ENCODE measurements around the gene PSEN2. TPM values are rescaled to one million over a fixed set of nuclear protein-coding genes. Genes with fewer than 3 reads are reported as not detected.

The PSEN2 gene
- polyA plus RNA-seq, 4 donors, result 16.9 to 18.2 (median 17.6) TPM

GRCh38 chr1:226863446-226863845 is 7.0 kb upstream of the PSEN2 start:
- no peak for DNase-seq (ENCODE audit: low read depth in 4 of 4, low spot score in 3 of 4)

DNA sequence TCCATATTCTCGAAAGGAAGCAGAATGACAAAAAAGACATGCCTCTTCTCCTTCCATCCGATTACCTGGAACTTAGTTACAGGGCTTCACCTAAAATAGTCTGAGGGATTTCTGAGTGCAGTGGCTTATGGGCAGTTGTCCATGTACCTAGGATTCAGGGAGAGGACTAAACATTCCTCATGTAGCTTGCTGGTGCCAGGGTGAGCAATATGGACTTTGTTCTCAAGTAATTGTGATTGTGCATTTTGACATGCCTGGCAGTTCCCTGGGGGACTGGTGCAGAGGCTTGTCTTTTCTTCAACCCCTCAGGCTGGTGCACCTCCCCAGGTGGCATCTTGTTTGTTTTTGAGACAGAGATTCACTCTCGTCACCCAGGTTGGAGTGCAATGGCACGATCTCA is 6.1 kb upstream of the PSEN2 start:
- no peak for DNase-seq (ENCODE audit: low read depth in 4 of 4, low spot score in 3 of 4)

DNA sequence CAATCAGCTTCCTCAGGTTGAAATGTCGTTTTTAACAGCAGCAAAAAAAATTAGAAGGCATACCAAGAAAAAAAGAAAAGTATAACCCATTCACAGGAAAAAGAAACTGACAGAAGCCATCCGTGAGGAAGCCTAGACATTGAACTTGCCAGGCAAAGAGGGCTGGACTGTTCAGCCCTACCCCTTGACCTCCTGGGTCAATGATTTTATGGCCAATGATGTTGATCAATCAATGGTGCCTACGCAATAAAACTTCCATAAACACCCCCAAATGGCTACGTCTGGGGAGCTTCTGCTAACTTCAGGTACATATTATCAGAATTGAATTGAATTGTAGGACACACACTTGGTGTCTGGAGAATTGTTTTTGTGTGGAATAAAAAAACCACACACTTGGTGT is 4.8 kb upstream of the PSEN2 start:
- no peak for DNase-seq (ENCODE audit: low read depth in 4 of 4, low spot score in 3 of 4)

DNA sequence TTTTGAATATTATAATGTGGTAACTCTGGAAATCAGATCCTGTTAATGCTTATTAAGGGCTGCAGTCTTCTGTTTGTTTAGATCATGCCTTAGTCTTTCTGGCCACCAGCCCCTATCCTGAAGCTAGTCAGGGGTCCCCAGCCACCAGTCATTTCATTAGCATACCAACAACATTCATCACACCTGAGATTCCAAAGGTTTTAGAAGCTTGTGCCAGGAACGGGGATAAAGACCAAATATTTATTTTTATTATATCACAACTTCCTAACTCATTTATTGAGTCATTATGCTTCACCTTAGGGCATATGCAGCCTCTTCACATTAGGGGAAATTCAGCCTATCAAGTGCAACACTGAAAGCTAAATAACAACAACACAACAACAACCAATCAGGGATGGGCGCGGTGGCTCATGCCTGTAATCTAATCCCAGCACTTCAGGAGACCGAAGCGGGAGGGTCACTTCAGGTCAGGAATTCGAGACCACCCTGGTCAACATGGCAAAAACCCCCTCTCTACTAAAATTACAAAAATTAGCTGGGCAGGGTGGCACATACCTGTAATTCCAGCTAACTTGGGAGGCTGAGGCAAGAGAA is 2.9 kb upstream of the PSEN2 start:
- no peak for DNase-seq (ENCODE audit: low read depth in 4 of 4, low spot score in 3 of 4)

GRCh38 chr1:226868726-226869125 is 1.7 kb upstream of the PSEN2 start:
- no peak for DNase-seq (ENCODE audit: low read depth in 4 of 4, low spot score in 3 of 4)

- peak in 1 of 4 donors; percentile 26 for DNase-seq (ENCODE audit: low read depth in 4 of 4, low spot score in 3 of 4)
Measured at GRCh38 chr1:226870026-226870400, 403 bp upstream of the PSEN2 start.

GRCh38 chr1:226871636-226872327 is 1.4 kb downstream of the PSEN2 start:
- no peak for DNase-seq (ENCODE audit: low read depth in 4 of 4, low spot score in 3 of 4)

DNA sequence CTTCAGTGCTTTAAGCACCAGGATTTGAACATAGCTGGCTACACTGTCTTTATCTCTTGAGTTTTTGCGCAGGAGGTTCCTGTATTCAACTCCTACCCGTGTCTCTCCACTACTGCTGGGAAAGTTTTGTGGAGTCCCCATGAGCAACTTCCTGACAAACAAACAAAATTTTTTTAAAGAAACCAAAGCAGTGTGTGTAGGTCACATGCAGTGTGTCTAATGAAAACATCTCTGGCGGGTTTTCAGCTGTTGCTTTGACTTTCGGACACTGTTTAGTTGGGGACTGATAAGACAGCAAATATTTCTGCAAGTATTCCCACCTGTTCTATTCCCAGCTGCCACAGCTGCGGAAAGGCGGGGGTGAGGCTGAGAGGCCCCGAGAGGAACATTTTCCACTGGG is 2.0 kb downstream of the PSEN2 start:
- no peak for DNase-seq (ENCODE audit: low read depth in 4 of 4, low spot score in 3 of 4)

GRCh38 chr1:226873771-226874578 is 3.6 kb downstream of the PSEN2 start:
- DNase-seq (ENCODE audit: low read depth in 4 of 4, low spot score in 3 of 4), result no peak

- DNase-seq (ENCODE audit: low read depth in 4 of 4, low spot score in 3 of 4), result no peak
Measured at GRCh38 chr1:226874579-226875425, 4.4 kb downstream of the PSEN2 start.

DNA sequence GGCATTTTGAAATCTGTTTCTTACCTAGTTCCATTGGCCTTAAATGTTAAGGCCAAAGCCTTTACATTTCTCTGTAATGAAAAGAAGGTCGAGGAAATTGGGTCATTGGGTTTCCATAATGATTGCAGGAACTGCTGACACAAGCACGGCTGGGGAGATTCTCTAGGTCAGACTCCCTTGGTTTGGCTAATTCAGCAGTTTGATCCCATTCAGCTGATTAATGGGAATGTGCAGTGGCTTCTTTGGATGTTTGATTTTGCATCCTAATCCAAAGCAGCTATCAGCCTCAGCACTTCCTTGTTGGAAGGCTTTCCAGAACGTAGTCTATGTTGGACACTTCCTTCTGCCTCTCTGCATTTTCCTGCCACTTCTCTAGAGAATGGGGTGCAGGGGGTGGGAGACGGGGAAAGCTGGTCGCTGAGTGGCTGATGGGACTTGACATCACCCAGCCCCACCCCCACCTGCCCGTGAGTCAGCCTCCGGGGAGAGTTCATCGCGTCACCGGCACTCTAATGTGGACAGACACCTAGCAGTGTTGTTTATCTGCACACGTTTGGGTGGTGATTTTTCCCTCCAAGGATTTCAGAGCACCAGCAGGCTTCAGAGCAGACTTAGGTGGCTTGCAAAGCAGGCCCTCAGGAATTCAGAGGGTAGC is 5.4 kb downstream of the PSEN2 start:
- no peak for DNase-seq (ENCODE audit: low read depth in 4 of 4, low spot score in 3 of 4)

GRCh38 chr1:226877669-226878068 is 7.3 kb downstream of the PSEN2 start:
- no peak for DNase-seq (ENCODE audit: low read depth in 4 of 4, low spot score in 3 of 4)

- DNase-seq (ENCODE audit: low read depth in 4 of 4, low spot score in 3 of 4), result no peak
Measured at GRCh38 chr1:226880372-226881287, 10.2 kb downstream of the PSEN2 start.

- DNase-seq (ENCODE audit: low read depth in 4 of 4, low spot score in 3 of 4), result no peak
Measured at GRCh38 chr1:226881515-226882185, 11.2 kb downstream of the PSEN2 start.

GRCh38 chr1:226882187-226882586 is 11.8 kb downstream of the PSEN2 start:
- no peak for DNase-seq (ENCODE audit: low read depth in 4 of 4, low spot score in 3 of 4)

DNA sequence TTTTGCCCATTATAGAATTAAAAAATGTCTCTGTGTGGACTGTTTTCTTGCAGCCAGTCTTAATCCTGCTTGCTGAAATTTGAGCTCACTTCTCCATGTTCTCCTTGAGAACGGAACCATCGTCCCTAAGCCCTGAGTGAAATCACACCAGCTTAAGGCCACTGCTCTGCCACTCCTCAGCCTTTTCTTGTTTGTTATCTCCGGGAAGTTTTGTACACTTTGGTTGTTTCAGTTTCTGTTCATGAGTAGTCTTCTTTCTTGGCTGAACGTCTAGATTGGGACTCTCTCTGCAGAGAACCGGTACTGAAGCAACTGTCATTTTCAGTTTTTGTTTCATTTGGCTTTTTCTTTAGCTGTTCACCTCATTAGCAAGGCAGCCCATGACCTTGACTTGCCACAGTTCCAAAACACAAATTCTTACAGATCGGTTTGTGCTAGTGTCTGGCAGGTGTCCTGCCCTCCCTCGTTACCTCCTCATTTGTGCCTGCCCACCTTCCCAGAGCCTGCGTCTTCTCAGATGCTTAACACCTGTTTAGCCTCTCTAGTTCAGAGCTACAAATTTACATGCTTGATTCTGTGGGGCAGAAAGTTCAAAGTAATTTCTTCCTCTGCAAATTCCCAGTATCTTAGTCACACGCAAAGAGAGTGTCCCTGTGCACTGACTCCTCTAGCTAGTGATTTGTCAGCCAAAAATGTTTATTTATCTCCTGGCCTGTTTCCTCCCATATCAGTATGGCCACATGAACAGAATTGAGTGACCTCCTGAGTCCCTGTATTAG is 12.4 kb downstream of the PSEN2 start:
- no peak for DNase-seq (ENCODE audit: low read depth in 4 of 4, low spot score in 3 of 4)

GRCh38 chr1:226883630-226884029 is 13.2 kb downstream of the PSEN2 start:
- no peak for DNase-seq (ENCODE audit: low read depth in 4 of 4, low spot score in 3 of 4)

GRCh38 chr1:226884116-226884625 is 13.8 kb downstream of the PSEN2 start:
- no peak for DNase-seq (ENCODE audit: low read depth in 4 of 4, low spot score in 3 of 4)

Measured in right renal pelvis (tissue), 4 donors.